ENCODE data around the gene ZNF778. TPM values are rescaled to one million over a fixed set of nuclear protein-coding genes. Genes with fewer than 3 reads are reported as not detected.

The ZNF778 gene
- total and polyA plus RNA-seq, 2 of the 13 experiments (the other 11 are each of a cell fraction or from before 2014, with no cell fraction given), result 3.8 to 7.2 TPM

GRCh38 chr16:89197633-89198416, 19.7 kb upstream of the ZNF778 start (continued):
- 0 out of 2 replicates have a peak, but pooled peaks have one; percentile 12 for TF ChIP-seq FOXC1 (CRISPR knock-in tag; IDR thresholded peaks at IDR 0.05; ENCODE audit: borderline replicate concordance)
- no peak for TF ChIP-seq TEAD2 (CRISPR knock-in tag; IDR thresholded peaks at IDR 0.05)
- no peak for TF ChIP-seq CSRNP1 (CRISPR knock-in tag; IDR thresholded peaks at IDR 0.05)
- peak; percentile 99 for TF ChIP-seq TBX3 (IDR thresholded peaks at IDR 0.05; ENCODE audit: borderline replicate concordance)
- 0 out of 2 replicates have a peak, but pooled peaks have one; percentile 29 for TF ChIP-seq SMAD1 (CRISPR knock-in tag; IDR thresholded peaks at IDR 0.05; ENCODE audit: borderline replicate concordance, low read depth)
- TF ChIP-seq NR0B2 (CRISPR knock-in tag; IDR thresholded peaks at IDR 0.05), result peak; percentile 77; the same call in 1 of the 2 replicates
- no peak for TF ChIP-seq ZNF34 (CRISPR knock-in tag; IDR thresholded peaks at IDR 0.05; ENCODE audit: borderline replicate concordance)
- peak; percentile 96 for TF ChIP-seq ZFX (CRISPR knock-in tag; IDR thresholded peaks at IDR 0.05; ENCODE audit: low read depth)
- TF ChIP-seq MEIS2 (CRISPR knock-in tag; IDR thresholded peaks at IDR 0.05), result peak; percentile 58
- TF ChIP-seq ZNF276 (CRISPR knock-in tag; IDR thresholded peaks at IDR 0.05; ENCODE audit: low read depth), result peak; percentile 71; the same call in 1 of the 2 replicates
- peak; percentile 77; the same call in 1 of the 2 replicates for TF ChIP-seq JUND (CRISPR knock-in tag; IDR thresholded peaks at IDR 0.05)
- TF ChIP-seq DNMT1 (CRISPR knock-in tag; IDR thresholded peaks at IDR 0.05), result no peak
- TF ChIP-seq NR2F6 (IDR thresholded peaks at IDR 0.05), result peak; percentile 98
- peak; percentile 99 for TF ChIP-seq NR2F6 (CRISPR knock-in tag; IDR thresholded peaks at IDR 0.05)
- no peak for TF ChIP-seq ZNF510 (CRISPR knock-in tag; IDR thresholded peaks at IDR 0.05; ENCODE audit: low read depth)
- TF ChIP-seq KAT7 (CRISPR knock-in tag; IDR thresholded peaks at IDR 0.05; ENCODE audit: borderline replicate concordance), result no peak; the same call in 1 of the 2 replicates
- no peak for TF ChIP-seq ZNF607 (CRISPR knock-in tag; IDR thresholded peaks at IDR 0.05; ENCODE audit: borderline replicate concordance)
- peak; percentile 90; the same call in 1 of the 2 replicates for TF ChIP-seq ZBTB10 (CRISPR knock-in tag; IDR thresholded peaks at IDR 0.05; ENCODE audit: borderline replicate concordance)
- TF ChIP-seq ZNF30 (CRISPR knock-in tag; IDR thresholded peaks at IDR 0.05), result no peak
- TF ChIP-seq ESRRA (CRISPR knock-in tag; IDR thresholded peaks at IDR 0.05; ENCODE audit: low read depth), result 0 out of 2 replicates have a peak, but pooled peaks have one; percentile 40
- peak; percentile 61; the same call in 1 of the 2 replicates for TF ChIP-seq KMT2A (CRISPR knock-in tag; IDR thresholded peaks at IDR 0.05)
- 0 out of 2 replicates have a peak, but pooled peaks have one; percentile 15 for TF ChIP-seq ZNF891 (CRISPR knock-in tag; IDR thresholded peaks at IDR 0.05)
- TF ChIP-seq HMG20A (CRISPR knock-in tag; IDR thresholded peaks at IDR 0.05; ENCODE audit: borderline replicate concordance), result peak; percentile 88; the same call in 1 of the 2 replicates

Measured in HepG2 (cell line).